Left hindlimb (tissue), 1 donor: ENCODE results near the gene OR2Z1.

Source experiments
- DNase-seq: peaks from one replicate; pipeline ENCODE4 v3.0.0-alpha.2; 2018

The OR2Z1 gene, protein sequence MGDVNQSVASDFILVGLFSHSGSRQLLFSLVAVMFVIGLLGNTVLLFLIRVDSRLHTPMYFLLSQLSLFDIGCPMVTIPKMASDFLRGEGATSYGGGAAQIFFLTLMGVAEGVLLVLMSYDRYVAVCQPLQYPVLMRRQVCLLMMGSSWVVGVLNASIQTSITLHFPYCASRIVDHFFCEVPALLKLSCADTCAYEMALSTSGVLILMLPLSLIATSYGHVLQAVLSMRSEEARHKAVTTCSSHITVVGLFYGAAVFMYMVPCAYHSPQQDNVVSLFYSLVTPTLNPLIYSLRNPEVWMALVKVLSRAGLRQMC

DNA sequence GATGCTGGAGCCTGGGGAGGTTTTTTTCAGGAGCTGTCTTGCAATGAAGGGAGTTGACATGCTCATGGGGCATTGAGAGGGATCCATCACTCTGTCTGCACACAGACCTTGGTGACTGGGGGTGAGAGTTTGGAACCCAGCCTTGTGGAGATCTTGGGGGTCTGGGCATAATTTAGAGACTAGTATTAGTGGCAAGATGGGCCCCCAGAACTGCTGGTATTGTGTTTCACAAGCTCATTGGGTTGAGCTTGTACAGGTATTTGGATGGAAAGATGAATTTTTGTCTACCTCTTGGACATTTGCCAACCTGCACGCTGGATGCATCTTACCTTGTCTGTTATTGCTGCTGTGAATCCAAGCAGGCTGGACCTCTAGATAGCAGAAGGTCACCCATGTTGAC lies at the start of gene OR2Z1:
Gene OR2Z1, plus strand, starts transcription at position 301 of the 400 bp plus-strand sequence. CDS start 9,395 bp downstream, outside the sequence.
- DNase-seq = no peak

DNA sequence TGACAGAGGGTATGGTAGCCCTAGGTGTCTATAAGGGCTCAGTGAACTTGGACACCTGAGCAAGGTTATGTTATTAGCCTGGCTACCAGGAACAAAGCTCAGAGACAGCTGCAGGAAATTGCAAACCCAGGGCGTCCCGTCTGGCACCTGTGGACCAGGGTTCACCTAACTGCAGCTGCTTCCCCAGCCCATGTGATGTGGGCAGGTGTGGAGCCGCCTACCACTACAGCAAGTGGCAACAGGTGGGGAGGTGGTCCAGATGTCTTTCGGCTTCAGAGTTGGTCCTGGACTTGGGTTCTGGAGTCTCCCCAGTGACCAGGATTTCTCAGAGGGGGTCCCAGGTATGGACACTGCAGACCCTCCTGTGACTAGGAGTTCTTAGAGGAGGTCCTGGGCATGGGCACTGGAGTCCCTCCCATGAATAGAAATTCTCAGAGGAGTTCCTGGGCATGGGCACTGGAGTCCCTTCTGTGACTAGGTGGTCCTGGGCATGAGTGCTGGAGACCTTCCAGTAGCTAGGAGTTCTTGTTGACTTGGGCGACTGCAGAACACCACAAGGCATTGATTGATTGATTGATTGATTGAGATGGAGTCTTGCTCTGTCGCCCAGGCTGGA lies 48.0 kb upstream of the OR2Z1 start:
- DNase-seq = no peak

DNA sequence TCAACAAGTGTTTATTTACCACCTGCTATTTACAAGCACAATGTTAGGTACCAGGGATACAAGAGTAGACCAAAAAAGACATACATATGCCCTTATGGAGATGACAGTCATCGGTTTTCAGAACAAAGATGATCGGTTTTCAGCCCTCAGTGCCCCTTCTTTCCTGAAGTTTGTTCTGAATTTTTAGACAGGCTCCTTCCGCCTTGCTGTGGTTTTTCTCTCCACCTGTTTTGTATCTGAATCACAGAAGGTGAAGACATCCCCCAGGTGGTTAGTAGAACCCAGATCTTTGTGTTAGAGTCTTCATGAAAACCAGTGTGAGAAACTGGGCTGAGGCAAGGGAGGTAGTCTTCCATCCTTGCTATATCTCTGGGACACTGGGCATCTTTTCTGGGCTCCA lies 46.4 kb upstream of the OR2Z1 start:
- no peak for DNase-seq

DNA sequence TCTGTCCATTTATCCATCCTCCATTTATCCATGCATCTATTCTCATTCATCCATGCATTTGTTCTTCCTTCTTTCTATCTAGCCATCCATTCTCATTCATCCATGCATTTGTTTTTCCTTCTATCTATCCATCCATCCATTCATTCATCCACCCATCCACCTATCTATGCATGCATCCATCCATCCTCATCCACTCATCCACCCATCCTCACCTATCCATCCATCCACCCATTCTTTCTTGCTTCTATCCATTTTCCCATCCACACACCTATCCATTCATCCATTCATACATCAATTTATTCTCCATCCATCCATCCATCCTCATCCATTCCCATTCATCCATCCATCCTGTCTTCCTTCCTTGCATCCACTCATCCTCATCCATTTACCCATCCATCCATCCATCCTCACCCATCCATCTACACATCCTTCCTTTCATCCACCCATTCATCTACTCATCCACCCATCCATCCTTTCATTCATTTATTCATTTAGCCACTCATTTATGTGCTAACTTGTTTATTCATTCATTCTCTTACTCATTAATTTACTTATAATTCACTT lies 43.1 kb upstream of the OR2Z1 start:
- no peak for DNase-seq

DNA sequence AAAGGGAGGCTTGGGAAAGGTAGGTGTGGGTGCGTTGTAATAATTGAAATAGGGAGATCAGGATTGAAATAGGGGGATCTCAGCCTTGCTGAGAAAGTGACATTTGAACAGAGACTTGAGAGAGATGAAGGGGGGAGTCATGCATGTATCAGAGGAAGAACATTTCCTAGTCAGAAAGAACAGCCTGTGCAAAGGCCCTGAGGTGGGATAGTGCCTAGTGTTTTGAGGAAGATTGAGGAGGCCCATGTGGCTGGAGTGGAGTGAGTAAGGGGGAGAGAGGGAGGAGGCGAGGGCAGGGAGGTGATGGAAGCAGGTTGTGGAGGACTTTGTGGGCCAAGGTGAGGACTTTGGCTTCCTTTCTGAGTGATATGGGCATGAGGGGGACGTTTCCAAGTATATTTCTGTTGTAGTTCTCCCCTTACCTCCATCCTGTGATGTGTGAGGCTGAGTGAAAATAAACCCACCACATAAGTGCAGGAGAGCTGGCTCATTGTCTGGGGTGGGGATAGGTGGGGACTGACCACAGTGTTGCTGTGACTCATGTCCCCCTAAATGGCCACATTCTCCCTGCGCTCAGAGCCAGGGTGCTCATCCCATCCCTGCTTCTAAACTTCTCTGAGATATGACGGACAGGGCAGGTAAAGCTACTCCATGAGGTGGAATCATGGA lies 40.6 kb upstream of the OR2Z1 start:
- no peak for DNase-seq

DNA sequence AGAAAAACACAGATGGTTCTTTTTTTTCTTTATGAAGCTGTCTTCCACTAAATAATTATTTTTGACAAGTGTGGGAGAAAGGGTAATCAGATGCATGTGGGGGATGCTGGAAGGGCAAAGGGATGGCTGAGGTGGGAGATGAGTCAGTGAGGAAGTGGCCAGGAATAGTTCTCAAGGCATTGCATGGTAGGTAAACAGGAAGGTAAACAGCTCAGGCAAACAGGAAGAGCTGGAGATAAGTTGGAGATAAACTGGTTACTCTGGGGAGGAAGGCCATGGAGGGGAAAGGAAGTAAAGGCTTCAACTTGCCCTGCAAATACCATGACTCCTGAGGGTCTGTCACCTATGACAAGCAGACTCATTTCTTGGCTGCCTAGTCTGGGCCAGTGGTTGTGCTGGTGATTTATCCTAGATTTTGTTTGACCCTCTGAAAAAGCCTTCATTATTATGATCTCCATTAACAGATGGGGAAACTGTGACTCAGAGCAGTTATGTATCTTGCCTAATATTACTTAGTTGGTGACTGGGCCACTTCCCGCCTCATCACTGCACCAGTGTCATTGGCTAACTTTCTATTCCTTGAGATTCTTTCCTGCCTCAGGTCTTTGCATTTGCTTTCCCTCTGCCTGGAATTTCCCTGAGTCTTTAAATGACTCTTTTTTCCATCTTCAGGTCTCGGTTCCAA lies 39.9 kb upstream of the OR2Z1 start:
- DNase-seq = no peak

DNA sequence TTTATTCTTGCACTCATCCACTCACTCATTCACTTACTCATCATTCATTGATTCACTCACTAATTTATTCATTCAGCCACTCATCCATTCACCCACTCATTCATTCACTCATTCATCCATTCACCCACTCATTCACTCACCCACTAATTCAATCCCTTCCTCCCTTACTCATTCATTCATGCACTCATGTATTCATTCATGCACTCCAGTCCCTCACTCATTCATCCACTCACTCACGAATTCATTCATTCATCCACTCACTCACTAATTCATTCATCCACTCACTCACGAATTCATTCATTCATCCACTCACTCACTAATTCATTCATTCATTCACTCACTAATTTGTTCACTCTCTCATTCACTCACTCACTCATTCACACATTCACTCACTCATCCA lies 39.0 kb upstream of the OR2Z1 start:
- DNase-seq = no peak

DNA sequence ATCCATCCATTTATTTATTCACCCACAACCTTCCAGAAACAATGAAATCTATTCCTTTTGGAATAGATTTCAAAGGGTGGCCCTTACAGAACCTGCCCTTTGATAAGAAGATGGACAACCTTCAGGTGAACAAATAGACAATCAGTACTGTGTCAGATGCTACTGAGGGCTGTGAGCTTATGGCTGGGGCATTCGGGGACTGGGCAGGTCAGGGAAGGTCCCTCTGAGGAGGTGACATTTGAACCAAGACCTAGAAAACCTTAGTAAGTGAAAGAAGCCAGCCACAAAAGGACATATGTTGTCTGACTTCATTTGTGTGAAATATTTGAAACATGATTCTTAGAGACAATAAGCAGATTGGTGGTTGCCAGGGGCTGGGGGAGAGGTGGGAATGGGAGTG lies 38.5 kb upstream of the OR2Z1 start:
- DNase-seq = no peak

DNA sequence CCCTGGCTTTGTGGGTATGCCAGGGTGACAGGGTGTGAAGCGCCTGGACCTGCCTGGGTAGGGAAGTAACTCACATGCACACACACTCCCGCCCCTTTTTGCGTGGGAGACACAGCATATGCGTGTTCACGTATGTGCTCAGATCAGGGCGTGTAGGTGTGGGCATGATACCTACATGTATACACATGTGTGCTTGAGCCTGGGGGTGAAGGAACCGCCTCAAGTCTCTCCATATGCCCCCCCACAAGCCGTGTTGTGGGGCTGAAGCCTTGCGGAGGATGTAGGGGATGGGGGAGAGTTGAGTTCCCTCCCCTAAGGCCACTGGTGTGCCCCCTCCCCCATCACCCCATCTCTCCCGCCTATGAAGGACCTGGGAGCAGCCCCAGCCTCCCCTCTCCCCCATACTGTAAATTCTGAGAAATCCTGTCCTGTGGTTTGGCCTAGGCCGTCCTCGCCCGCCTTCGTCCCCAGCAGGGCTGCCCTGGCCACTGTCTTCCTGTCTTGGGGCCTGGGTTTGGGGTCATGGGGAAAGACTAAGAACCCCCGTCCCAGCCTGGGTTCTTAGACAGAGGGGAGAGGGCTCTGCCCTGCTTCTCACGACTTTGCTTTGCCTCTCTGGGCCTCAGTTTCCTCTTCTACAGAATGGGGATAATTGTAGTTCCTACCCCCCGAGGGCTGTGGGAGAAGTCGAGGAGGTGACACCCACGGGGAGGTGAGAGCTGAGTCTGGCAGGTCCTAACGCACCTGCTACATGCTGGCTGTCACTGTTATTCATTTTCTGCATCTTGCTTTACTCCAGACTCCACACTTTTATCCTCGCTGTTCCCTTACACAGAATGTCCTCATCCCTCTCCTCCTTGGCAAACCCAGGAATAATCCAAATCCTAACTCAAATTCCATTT lies 37.2 kb upstream of the OR2Z1 start:
- no peak for DNase-seq

DNA sequence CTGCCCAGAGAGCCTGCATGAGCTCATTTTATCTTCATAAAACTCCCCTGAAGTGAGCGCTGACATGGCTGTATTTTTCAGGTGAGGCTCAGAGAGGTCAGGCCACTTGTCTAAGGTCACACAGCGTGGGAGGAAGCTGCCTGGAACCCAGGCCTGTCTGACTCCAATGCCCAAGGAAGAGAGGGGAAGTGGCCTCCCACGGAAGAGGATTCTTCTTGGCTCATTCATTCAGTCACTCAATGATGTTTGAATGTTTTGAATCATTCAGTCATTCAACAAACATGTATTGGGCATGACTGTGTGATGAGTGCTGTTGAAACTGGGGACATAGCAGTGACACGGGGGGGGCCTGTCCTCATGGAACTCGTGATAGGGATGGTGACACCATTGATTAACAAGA lies 34.9 kb upstream of the OR2Z1 start:
- no peak for DNase-seq

DNA sequence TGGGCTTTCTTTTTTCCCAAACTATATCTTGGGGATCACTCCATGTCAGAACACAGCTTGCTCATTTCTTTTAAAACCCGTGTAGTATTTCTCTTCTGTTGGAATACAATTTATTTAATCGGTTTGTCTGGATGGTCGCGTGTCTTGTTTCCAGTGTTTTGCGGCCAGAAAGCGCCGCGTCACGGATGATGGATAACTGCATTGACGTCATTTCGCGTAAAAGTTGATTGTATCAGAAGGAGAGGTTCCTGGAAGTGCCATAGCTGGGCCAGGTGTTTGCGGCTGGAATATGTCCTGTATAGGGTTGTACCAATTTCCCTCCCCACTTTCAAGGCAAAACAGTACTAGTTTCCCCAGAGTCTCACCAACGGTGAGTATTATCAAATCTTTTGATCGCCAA lies 32.5 kb upstream of the OR2Z1 start:
- no peak for DNase-seq

DNA sequence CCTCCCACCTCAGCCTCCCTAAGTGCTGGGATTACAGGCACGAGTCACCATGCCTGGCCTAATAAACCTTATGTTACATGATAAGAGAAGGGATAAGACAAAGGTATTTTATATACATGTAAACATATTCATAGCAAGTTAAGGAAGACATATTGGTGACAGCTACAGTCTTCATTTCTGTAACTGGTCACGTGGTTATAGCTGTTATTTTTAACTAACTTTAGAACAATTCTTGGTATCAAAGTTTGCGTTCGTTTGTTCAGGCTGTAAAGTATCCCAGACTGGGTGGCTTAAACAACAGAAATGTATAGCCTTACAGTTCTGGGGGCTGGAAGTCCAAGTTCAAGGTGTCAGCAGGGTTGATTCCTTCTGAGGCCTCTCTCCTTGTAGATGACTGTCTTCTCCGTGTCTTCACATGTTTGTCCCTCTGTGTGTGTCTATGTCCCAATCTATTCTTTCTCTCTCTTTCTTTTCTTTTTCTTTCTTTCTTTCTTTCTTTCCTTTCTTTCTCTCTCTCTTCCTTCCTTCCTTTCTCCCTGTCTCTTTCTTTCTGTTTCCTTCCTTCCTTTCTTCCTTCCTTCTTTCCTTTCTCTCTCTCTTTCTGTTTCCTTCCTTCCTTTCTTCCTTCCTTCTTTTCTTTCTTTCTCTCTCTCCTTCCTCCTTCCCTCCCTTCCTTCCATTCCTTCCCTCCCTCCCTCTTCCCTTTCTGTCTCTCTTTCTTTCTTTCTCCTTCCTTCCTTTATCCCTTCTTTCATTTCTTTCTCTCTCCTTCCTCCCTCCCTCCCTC lies 30.5 kb upstream of the OR2Z1 start:
- no peak for DNase-seq

DNA sequence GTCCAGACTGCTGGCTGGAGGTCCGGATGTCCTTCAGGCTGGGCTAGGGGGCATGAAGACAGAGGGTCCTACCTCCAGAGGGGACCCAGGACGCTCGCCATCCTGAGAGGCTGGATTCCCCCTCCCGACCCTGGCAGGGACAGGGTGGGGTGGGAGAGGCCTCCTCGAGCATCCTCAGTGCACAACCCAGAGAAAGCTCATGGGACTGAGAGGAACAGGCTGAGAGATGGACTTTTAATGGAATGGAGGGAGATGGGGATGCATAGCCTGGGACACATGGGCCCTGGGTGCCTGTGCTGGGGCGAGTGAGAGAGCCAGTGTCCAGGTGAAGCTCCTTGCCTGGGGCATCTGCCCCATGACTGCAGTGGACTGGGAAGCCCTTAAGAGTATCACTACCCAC lies 25.9 kb upstream of the OR2Z1 start:
- no peak for DNase-seq

DNA sequence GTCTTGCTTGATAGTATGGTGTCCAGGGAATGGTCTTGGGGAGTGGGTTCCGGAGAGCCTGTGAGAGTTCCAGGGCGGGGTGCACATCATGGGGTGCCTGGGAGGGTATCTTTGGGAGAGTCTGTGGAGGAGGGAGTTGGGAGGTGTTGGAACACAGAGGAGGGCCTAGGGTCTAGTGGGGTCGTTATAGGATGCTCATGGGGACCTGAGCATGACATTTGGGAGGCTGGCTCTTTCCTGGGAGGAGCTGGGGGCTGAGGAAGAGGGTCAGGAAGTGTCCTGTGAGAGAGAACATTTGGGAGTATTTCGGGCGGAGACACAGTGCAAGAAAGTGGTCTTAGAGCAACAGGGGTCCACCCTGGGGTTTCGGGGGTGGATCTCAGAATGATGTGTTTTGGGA lies 25.5 kb upstream of the OR2Z1 start:
- no peak for DNase-seq

DNA sequence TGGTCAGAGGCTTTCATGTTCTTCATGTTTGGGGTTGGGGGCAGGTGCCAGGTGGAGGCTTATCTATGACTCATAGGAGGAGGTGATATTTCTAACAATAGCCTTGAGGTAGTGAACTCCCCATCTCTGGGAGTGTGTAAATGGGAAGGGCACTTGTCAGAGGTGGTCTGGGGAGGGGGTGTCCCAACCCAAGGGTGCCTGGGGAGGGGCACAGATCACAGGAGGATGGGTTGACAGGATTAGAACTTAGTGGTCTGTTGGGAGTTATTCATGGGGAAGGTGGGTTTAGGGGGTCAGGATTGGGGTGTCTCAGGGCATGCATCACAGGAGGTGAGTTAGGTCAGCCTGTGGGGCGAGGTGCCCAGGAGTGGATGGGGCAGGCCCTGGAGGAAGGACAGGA lies 24.4 kb upstream of the OR2Z1 start:
- DNase-seq = no peak

DNA sequence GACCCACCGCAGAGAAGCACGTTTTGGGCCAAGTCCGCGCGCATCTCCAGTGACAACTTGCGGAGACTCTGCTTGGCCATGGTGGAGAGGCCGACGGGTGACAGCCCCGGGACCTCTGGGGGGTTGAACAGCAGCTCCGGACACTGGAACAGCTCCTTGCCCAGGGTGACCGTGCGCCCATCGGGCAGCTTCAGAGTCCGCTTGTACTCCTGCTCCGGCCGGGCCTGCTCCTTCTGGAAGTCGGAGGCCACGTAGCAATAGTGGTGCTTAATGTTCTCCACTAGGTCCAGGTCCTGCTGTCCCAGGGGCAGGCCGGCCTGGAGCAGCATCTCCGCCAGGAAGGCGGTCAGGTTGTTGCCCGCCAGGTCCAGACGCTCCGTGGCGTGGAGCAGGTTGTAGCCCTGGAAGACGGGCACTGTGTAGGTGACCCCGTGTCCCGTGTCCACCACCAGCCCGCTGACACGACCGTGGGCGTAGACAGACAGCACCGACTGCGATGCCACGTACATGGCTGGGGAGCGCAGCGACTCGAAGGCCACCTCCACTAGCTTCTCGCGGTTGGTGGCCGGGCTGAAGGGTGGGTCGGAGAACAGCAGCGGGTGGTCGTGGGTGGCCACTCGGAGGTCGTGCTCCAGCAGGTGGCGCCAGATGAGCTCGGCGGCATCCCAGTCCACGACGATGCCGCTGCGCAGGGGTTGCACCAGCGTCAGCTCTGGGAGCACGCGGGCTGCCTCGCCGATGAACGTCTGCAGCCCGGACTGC lies 23.6 kb upstream of the OR2Z1 start:
- no peak for DNase-seq

DNA sequence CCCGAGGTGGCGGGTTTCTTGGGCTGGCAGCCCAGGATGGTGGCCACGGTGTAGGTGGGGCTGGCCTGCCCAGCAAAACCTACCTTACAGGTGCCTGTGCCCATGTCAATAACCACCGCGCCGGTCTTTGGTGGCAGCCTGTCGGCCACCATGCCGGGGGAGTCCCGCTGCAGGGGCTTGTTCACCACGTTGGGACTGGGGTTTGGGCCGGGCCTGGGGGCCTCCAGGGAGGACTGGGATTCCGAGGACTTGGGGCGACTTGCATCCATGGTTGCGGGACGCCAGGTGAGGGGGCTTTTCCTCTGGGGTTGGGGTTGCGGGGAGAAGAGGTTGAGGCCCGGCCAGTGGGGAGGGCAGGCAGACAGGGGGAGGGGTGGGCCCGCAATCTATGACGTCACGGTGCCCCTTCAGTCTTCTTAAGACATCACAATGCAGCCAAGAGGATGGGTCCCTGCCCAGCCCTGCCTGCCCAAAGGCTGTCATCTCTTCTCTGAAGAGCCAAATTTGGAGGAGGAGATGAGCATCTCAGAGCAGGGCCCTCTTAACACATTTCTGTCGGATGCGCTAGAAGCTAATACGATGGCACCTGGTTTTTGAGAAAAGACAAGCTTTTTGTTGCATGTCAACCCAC lies 22.9 kb upstream of the OR2Z1 start, which contains the start of gene ACTL9:
Gene ACTL9, minus strand, starts transcription at position 363 of the 631 bp plus-strand sequence. Its CDS starts 94 bp downstream, at position 269.
- no peak for DNase-seq

DNA sequence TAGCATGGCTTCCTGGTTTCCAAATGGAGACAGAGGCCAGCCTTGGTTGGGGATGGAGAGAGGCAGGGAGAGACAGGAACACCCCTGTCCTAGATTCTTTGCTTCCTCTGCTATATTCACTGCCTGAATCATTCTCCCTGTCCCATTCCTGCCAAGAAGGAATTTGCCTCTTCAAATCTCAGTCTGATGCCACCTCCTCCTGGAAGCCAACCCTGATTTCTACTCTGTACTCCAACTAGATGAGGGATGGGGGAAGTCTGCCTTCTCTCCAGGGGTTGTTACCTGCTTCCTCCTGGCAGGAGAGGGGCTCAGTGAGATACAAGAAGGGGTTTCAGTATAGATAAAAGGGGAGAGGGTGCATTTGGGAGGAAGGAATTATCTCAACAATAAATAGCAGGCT lies 21.5 kb upstream of the OR2Z1 start:
- DNase-seq = no peak

DNA sequence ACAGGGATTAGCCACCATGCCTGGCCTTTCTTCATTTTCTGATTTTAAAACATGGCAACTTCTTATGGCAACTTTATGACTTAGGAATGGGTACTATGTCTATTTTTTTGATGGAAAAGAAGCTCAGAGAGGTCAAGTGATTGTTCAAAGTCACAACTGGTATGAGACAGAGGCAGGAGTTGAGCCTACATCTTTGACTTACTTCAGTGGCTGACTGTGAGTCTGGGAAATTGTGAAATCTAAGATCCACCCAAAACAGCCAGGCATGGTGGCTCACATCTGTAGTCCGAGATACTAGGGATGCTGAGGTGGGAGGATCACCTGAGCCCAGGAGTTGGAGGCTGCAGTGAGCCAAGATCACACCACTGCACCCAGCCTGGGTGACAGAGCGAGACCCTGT lies 20.5 kb upstream of the OR2Z1 start:
- no peak for DNase-seq

DNA sequence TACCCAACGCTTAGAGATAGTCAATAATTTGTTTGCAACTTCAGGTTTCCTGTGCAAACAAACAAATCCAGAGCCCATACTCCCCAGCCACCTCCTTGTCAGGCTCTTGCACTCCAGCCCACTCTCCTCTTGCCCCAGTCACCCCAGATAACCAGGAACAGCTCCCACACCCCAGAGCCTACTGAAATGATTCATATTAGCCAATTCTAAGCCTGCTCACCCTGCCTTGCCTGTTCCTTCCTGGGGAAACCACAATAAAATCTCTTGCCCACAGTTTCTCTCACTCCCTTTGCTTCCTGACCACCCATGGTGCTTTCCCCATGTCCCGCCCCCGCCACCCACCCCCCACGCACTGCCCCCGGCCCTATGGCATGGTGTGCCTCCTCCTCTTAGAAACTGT lies 19.1 kb upstream of the OR2Z1 start:
- no peak for DNase-seq
